Astrocyte (in vitro differentiated cells and primary cell): Measurements from ENCODE around the gene JPT2. TPM values are rescaled to one million over a fixed set of nuclear protein-coding genes. Genes with fewer than 3 reads are reported as not detected.
A peak's percentile ranks its signal among the peaks of the same experiment; 100 is the strongest.

Source experiments
- DNase-seq: peaks from one replicate; pipeline ENCODE4 v3.0.0-alpha.2; 2010; ENCODE audit warnings: low read depth
- FAIRE-seq: peaks from 2 replicates; lab custom pipeline; 2011; peaks lifted over from hg19 to GRCh38; lab: Jason Lieb, UNC
- H2AFZ ChIP-seq: 2 replicates; pipeline ENCODE4 v1.6.0; 2012; ENCODE audit warnings: low read depth, low read length, inconsistent platforms
- H3K27ac ChIP-seq: 2 replicates; pipeline ENCODE4 v1.5.1; 2011; ENCODE audit warnings: low read depth, low read length, inconsistent platforms
- H3K27me3 ChIP-seq: 2 replicates; pipeline ENCODE4 v1.6.0; 2011; ENCODE audit warnings: low read length, inconsistent platforms; ENCODE audit not compliant: insufficient read depth
- H3K36me3 ChIP-seq: 2 replicates; pipeline ENCODE4 v1.5.1; 2011; ENCODE audit warnings: low read length, inconsistent platforms; ENCODE audit not compliant: insufficient read depth
- H3K4me1 ChIP-seq: 2 replicates; pipeline ENCODE4 v1.5.1; 2011; ENCODE audit warnings: low read length, inconsistent platforms; ENCODE audit not compliant: insufficient read depth
- H3K4me2 ChIP-seq: 2 replicates; pipeline ENCODE4 v1.6.0; 2012; ENCODE audit warnings: low read length, inconsistent platforms
- H3K4me3 ChIP-seq: 2 replicates; pipeline ENCODE4 v1.5.1; 2011; ENCODE audit warnings: low read depth, mild to moderate bottlenecking, low read length, inconsistent platforms; ENCODE audit not compliant: insufficient read depth
- H3K79me2 ChIP-seq: 2 replicates; pipeline ENCODE4 v1.6.0; 2012; ENCODE audit warnings: mild to moderate bottlenecking, low read length, inconsistent platforms; ENCODE audit not compliant: insufficient read depth
- H3K9ac ChIP-seq: 2 replicates; pipeline ENCODE4 v1.6.0; 2012; ENCODE audit warnings: mild to moderate bottlenecking, low read length, inconsistent platforms
- H3K9me3 ChIP-seq: 2 replicates; pipeline ENCODE4 v1.5.1; 2012; ENCODE audit warnings: low read depth, mild to moderate bottlenecking, low read length, inconsistent platforms; ENCODE audit not compliant: insufficient read depth
- H4K20me1 ChIP-seq: 2 replicates; pipeline ENCODE4 v1.6.0; 2012; ENCODE audit warnings: low read length, inconsistent platforms; ENCODE audit not compliant: insufficient read depth
- H3K27ac Mint-ChIP-seq: one replicate; pipeline ENCODE4 v1.8.0; 2021; ENCODE audit warnings: mild to moderate bottlenecking, mixed read lengths; ENCODE audit not compliant: unreplicated experiment
- H3K27me3 Mint-ChIP-seq: one replicate; pipeline ENCODE4 v1.8.0; 2021; ENCODE audit warnings: low read depth, mixed read lengths; ENCODE audit not compliant: unreplicated experiment
- H3K36me3 Mint-ChIP-seq: one replicate; pipeline ENCODE4 v1.8.0; 2021; ENCODE audit warnings: low read depth, mixed read lengths; ENCODE audit not compliant: unreplicated experiment
- H3K4me1 Mint-ChIP-seq: one replicate; pipeline ENCODE4 v1.8.0; 2021; ENCODE audit warnings: low read depth, mixed read lengths; ENCODE audit not compliant: unreplicated experiment
- H3K4me3 Mint-ChIP-seq: one replicate; pipeline ENCODE4 v1.8.0; 2021; ENCODE audit warnings: mild to moderate bottlenecking, moderate library complexity, mixed read lengths; ENCODE audit not compliant: unreplicated experiment
- H3K9me3 Mint-ChIP-seq: one replicate; pipeline ENCODE4 v1.8.0; 2021; ENCODE audit warnings: mild to moderate bottlenecking, mixed read lengths; ENCODE audit not compliant: unreplicated experiment
- CTCF ChIP-seq: IDR thresholded peaks from 2 replicates; pipeline ENCODE4 v1.5.1; 2011; ENCODE audit warnings: low read depth, mild to moderate bottlenecking, inconsistent platforms, low read length, moderate library complexity; ENCODE audit not compliant: insufficient read depth
- EZH2 ChIP-seq: IDR thresholded peaks from 2 replicates; pipeline ENCODE4 v1.6.1; 2012; ENCODE audit warnings: mild to moderate bottlenecking, low read length, inconsistent platforms; ENCODE audit not compliant: insufficient read depth
- total RNA-seq: library from RNA; stranded (reverse); gene quantifications from 2 replicates; pipeline ENCODE4 v1.2.1, GENCODE V29; 2021

The JPT2 gene
- total RNA-seq, 1 donor from 2014 or later = 143 TPM

GRCh38 chr16:1637526-1637925 is 40.6 kb upstream of the JPT2 start:
- no peak overlapping the region for H3K4me3 Mint-ChIP-seq
- peaks cover 66% of the 10 kb centered on the region for H4K20me1 ChIP-seq
- no peak overlapping the region for H2AFZ ChIP-seq
- H3K9ac ChIP-seq = no peak overlapping the region
- peaks cover 47% of the 10 kb centered on the region for H3K79me2 ChIP-seq
- no peak overlapping the region for H3K4me3 ChIP-seq
- no peaks in the 10 kb centered on the region for H3K27me3 ChIP-seq
- no peak overlapping the region for H3K4me2 ChIP-seq
- peaks cover 39% of the 10 kb centered on the region for H3K36me3 ChIP-seq
- peaks cover 8% of the 10 kb centered on the region for H3K4me1 Mint-ChIP-seq
- FAIRE-seq (no peak), DNase-seq (no peak)
- H3K27ac ChIP-seq = no peak overlapping the region
- H3K9me3 ChIP-seq = no peaks in the 10 kb centered on the region
- H3K27me3 Mint-ChIP-seq = no peaks in the 10 kb centered on the region
- TF ChIP-seq CTCF (no peak), EZH2 (no peak)
- H3K27ac Mint-ChIP-seq = no peak overlapping the region
- peaks cover 38% of the 10 kb centered on the region for H3K36me3 Mint-ChIP-seq
- no peaks in the 10 kb centered on the region for H3K4me1 ChIP-seq
- H3K9me3 Mint-ChIP-seq = no peaks in the 10 kb centered on the region

DNA sequence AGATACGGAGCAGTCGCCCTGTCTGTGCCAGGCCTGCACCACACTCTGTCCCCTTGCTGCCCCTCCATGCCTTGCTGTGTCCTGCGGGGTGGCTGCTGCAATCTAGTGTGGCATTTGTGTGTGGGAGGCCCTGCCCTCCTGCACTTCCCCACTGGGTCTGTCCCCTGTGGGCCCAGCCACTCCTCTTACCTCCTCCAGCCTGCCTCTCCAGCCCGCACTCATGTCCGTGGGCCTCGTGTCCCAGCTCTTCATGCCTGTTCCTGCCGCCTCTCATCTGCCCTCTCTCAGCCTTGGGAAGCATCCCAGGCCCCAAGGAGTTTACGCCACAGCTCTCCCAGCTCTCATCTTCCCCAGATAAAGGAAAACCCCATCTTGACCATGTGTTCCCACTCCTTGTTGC is 39.3 kb upstream of the JPT2 start:
- H3K4me3 ChIP-seq = no peak overlapping the region
- no peaks in the 10 kb centered on the region for H3K27me3 ChIP-seq
- TF ChIP-seq EZH2 (no peak), CTCF (no peak)
- peaks cover 39% of the 10 kb centered on the region for H3K79me2 ChIP-seq
- H3K9ac ChIP-seq = no peak overlapping the region
- peaks cover 65% of the 10 kb centered on the region for H4K20me1 ChIP-seq
- H3K4me1 ChIP-seq = no peaks in the 10 kb centered on the region
- peak overlapping the region; percentile 50 for H3K4me3 Mint-ChIP-seq
- H3K27ac Mint-ChIP-seq = no peak overlapping the region
- peaks cover 33% of the 10 kb centered on the region for H3K36me3 ChIP-seq
- H3K4me2 ChIP-seq = no peak overlapping the region
- no peaks in the 10 kb centered on the region for H3K9me3 Mint-ChIP-seq
- H3K9me3 ChIP-seq = no peaks in the 10 kb centered on the region
- FAIRE-seq = no peak
- peaks cover 8% of the 10 kb centered on the region for H3K4me1 Mint-ChIP-seq
- H3K27me3 Mint-ChIP-seq = no peaks in the 10 kb centered on the region
- no peak overlapping the region for H2AFZ ChIP-seq
- DNase-seq = no peak
- no peak overlapping the region for H3K27ac ChIP-seq
- peaks cover 39% of the 10 kb centered on the region for H3K36me3 Mint-ChIP-seq

DNA sequence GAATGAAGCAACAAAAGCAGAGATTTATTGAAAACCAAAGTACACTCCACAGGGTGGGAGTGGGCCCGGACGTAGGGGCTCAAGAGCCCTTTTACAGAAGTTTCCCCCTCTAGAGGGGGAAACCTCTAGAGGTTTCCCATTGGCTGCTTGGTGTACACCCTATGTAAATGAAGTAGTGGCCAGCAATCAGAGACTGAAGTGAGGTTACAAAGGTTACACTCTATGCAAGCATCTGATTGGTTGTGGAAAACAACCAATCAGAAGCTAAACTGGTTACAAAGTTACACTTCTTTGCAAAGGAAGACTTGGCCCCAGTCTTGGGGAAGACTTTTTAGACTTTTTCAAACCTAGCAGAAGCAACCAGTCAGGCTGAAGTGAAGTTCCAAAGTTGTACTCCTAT is 38.8 kb upstream of the JPT2 start:
- no peak overlapping the region for H3K4me2 ChIP-seq
- no peak overlapping the region for H3K4me3 ChIP-seq
- H2AFZ ChIP-seq = no peak overlapping the region
- Mint-ChIP-seq H3K27ac (no peak overlapping the region), H3K36me3 (peaks cover 35% of the 10 kb centered on the region), H3K9me3 (no peaks in the 10 kb centered on the region), H3K27me3 (no peaks in the 10 kb centered on the region), H3K4me3 (no peak overlapping the region), H3K4me1 (peaks cover 8% of the 10 kb centered on the region)
- no peaks in the 10 kb centered on the region for H3K4me1 ChIP-seq
- no peaks in the 10 kb centered on the region for H3K9me3 ChIP-seq
- TF ChIP-seq CTCF (no peak), EZH2 (no peak)
- no peak overlapping the region for H3K9ac ChIP-seq
- H3K79me2 ChIP-seq = peaks cover 39% of the 10 kb centered on the region
- peaks cover 33% of the 10 kb centered on the region for H3K36me3 ChIP-seq
- no peak overlapping the region for H3K27ac ChIP-seq
- peaks cover 65% of the 10 kb centered on the region for H4K20me1 ChIP-seq
- FAIRE-seq = no peak
- H3K27me3 ChIP-seq = no peaks in the 10 kb centered on the region
- no peak for DNase-seq
